CD8-positive, alpha-beta memory T cell (primary cell): ENCODE data around the gene DPH3. TPM values are rescaled to one million over a fixed set of nuclear protein-coding genes. Genes with fewer than 3 reads are reported as not detected.

ENCODE experiments used
- CTCF ChIA-PET: fragments of 350-600 bp; sonication (Branson Sonifier 250); formaldehyde crosslinking; loops from one replicate; lab custom pipeline; 2021; ENCODE audit warnings: antibody characterized with exemption; lab: Charles Lee
- POLR2A ChIA-PET: fragments of 350-600 bp; sonication (Branson Sonifier 250); formaldehyde crosslinking; loops from one replicate; lab custom pipeline; 2021; ENCODE audit warnings: antibody characterized with exemption; lab: Charles Lee
- DNase-seq, 5 donors: peaks; one replicate each; pipeline versions ENCODE4 v3.0.0 to v3.0.0-alpha.2; 2020 to 2022; ENCODE audit warnings: mixed read lengths in 1 of 5
- H3K27ac ChIP-seq: one replicate; pipeline ENCODE4 v1.7.0; 2013; ENCODE audit warnings: low read depth, mild to moderate bottlenecking, low read length, moderate library complexity
- H3K27me3 ChIP-seq: 2 replicates; pipeline ENCODE4 v1.7.0; 2013; ENCODE audit warnings: low read length, mild to moderate bottlenecking; ENCODE audit not compliant: insufficient read depth, poor library complexity, severe bottlenecking
- H3K36me3 ChIP-seq: 2 replicates; pipeline ENCODE4 v1.7.0; 2013; ENCODE audit warnings: mild to moderate bottlenecking, low read length, moderate library complexity; ENCODE audit not compliant: insufficient read depth
- H3K4me1 ChIP-seq: 2 replicates; pipeline ENCODE4 v1.7.0; 2013; ENCODE audit warnings: mild to moderate bottlenecking, low read length, moderate library complexity; ENCODE audit not compliant: insufficient read depth
- H3K4me3 ChIP-seq: 2 replicates; pipeline ENCODE4 v1.7.0; 2013; ENCODE audit warnings: mild to moderate bottlenecking, low read length
- H3K9me3 ChIP-seq: 2 replicates; pipeline ENCODE4 v1.7.0; 2013; ENCODE audit warnings: mild to moderate bottlenecking, low read length
- H3K27ac Mint-ChIP-seq, 8 donors: one replicate each; pipeline ENCODE4 v1.8.0; 2020 to 2021; ENCODE audit warnings: mixed read lengths in 8 of 8, mild to moderate bottlenecking in 6 of 8, inconsistent platforms in 3 of 8, moderate library complexity in 3 of 8
- H3K27me3 Mint-ChIP-seq, 2 donors: one replicate each; pipeline ENCODE4 v1.8.0; 2020 to 2021; ENCODE audit warnings: mixed read lengths in 2 of 2, mild to moderate bottlenecking in 1 of 2, moderate library complexity in 1 of 2
- H3K36me3 Mint-ChIP-seq, 3 donors: one replicate each; pipeline ENCODE4 v1.8.0; 2020 to 2021; ENCODE audit warnings: mixed read lengths in 3 of 3, inconsistent platforms in 1 of 3, mild to moderate bottlenecking in 1 of 3
- H3K4me1 Mint-ChIP-seq, 3 donors: one replicate each; pipeline ENCODE4 v1.8.0; 2020 to 2021; ENCODE audit warnings: mixed read lengths in 3 of 3, inconsistent platforms in 1 of 3, mild to moderate bottlenecking in 1 of 3
- H3K4me3 Mint-ChIP-seq, 7 donors: one replicate each; pipeline ENCODE4 v1.8.0; 2020 to 2021; ENCODE audit warnings: mixed read lengths in 7 of 7, mild to moderate bottlenecking in 6 of 7, moderate library complexity in 4 of 7, inconsistent platforms in 2 of 7
- H3K9me3 Mint-ChIP-seq, 5 donors: one replicate each; pipeline ENCODE4 v1.8.0; 2020 to 2022; ENCODE audit warnings: mixed read lengths in 5 of 5, mild to moderate bottlenecking in 3 of 5, moderate library complexity in 2 of 5, inconsistent platforms in 1 of 5
- polyA plus RNA-seq: library from polyadenylated mRNA; unstranded; fragments of 300-500 nt; fragmentation: Illumina TruSeq; gene quantifications from one replicate; pipeline ENCODE4 v1.2.3, GENCODE V29; 2021
- total RNA-seq, 2 experiments: library from RNA; stranded (reverse); gene quantifications; one replicate each; pipeline ENCODE4 v1.2.3, GENCODE V29; 2021

DPH3 gene
- total and polyA plus RNA-seq, 3 experiments from 2014 or later: 29.9 to 32.8 (median 31.7) TPM

DNA sequence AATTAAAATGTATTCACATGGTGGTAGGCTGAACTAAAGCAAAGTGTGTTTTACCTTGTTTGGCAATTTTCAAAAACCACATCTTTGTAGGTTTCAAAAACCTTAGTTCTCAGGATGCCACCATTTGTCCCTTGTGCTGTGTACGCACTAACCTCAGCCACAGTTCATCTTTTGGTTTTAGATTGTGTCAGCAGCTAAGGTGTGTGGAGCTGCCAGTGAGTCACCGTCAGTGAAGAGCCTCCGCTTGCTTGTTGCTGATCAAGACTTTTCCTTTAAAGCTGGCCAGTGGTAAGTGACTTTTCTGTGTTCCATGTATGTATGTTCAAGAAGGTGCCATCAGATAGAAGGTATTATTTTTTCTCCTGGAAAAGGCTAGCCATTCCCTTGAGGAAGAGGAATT is 21.4 kb upstream of the DPH3 start:
- Histone ChIP-seq H3K27ac (peak overlapping the region; percentile 84), H3K27me3 (no peaks in the 10 kb centered on the region), H3K36me3 (no peaks in the 10 kb centered on the region), H3K4me1 (peaks cover 44% of the 10 kb centered on the region), H3K9me3 (no peaks in the 10 kb centered on the region), H3K4me3 (peak overlapping the region; percentile 93)
- Mint-ChIP-seq H3K9me3 (no peaks in the 10 kb centered on the region), H3K4me3 (peak overlapping the region; percentile 84 to 98 (median 92)), H3K27ac (peak overlapping the region; percentile 85 to 98 (median 94)), H3K4me1 (peaks cover 51 to 72% (median 66%) of the 10 kb centered on the region in 3 donors), H3K36me3 (peaks cover 5 to 29% (median 8%) of the 10 kb centered on the region in 3 donors), H3K27me3 (no peaks in the 10 kb centered on the region)
- CTCF ChIA-PET: interaction anchor here (0.7 to 3.4 kb wide), 14 partner anchors 11 to 264 kb away, joined by 3 to 20 read pairs (median 5); partner anchors contain the start of genes DPH3 and OXNAD1
- POLR2A ChIA-PET: interaction anchor here (0.8 to 2.7 kb wide), 11 partner anchors 9 to 230 kb away, joined by 3 to 19 read pairs (median 5); partner anchors contain the start of genes DPH3 and OXNAD1
- DNase-seq: peak; percentile 34 to 87 (median 83)

DNA sequence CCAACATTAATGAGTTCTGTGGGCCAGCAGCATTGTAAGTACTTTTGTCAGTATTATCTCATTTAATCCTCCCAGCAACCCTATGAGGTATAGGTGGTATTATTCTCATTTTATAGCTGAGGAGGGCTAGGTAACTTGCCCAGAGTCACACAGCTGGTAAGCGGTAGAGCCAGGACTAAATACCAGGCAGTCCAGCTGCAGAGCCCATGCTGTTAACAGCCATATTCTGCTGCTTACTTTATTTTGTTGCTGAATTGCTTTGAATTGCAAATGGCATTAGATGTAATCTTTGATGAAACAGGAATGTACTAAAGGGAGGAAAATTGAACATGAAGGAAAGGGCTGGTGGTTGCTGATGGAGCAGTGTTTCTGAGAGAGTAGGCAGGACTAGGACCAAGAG is 19.9 kb upstream of the DPH3 start:
- DNase-seq: no peak
- Histone ChIP-seq H3K27me3 (no peaks in the 10 kb centered on the region), H3K9me3 (no peaks in the 10 kb centered on the region), H3K4me3 (no peak overlapping the region), H3K36me3 (no peaks in the 10 kb centered on the region), H3K27ac (no peak overlapping the region), H3K4me1 (peaks cover 30% of the 10 kb centered on the region)
- H3K9me3 Mint-ChIP-seq: no peaks in the 10 kb centered on the region
- CTCF ChIA-PET: interaction anchor here (2.8 to 3.4 kb wide), 2 partner anchors 17 to 19 kb away, joined by 19 to 20 read pairs; partner anchors contain the start of genes DPH3 and OXNAD1
- peaks cover 35 to 57% (median 50%) of the 10 kb centered on the region in 3 donors for H3K4me1 Mint-ChIP-seq
- peak overlapping the region; percentile 6 to 98 (median 84) for H3K4me3 Mint-ChIP-seq
- peaks cover 5 to 28% (median 8%) of the 10 kb centered on the region in 3 donors for H3K36me3 Mint-ChIP-seq
- POLR2A ChIA-PET: interaction anchor here (2.7 kb wide), 1 partner anchor 16 kb away, joined by 16 read pairs; no protein-coding TSS in a partner anchor
- H3K27me3 Mint-ChIP-seq: no peaks in the 10 kb centered on the region
- H3K27ac Mint-ChIP-seq: peak overlapping the region; percentile 85 to 98 (median 94)

DNA sequence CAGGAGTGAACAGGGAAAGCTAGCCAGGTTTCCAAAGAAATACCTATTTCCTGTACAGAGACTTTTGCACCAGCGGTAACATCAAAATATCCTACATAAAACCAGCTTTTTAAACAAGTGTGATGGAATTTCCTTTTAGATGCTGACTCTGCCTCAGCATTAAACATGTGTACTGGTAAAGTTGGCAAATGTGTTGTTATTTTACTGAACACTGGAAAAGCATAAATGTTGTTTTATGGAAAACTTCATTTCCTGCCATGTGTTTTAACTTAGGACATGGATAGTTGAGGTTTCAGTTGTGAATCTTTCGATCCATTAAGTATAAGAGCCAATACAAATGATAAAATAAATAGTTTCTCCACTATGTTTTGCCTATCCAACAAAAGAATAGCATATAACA is 15.9 kb upstream of the DPH3 start:
- no peak overlapping the region for H3K27ac Mint-ChIP-seq
- peaks cover 13 to 22% (median 21%) of the 10 kb centered on the region in 3 donors for H3K4me1 Mint-ChIP-seq
- Histone ChIP-seq H3K36me3 (no peaks in the 10 kb centered on the region), H3K4me1 (peaks cover 14% of the 10 kb centered on the region), H3K27me3 (no peaks in the 10 kb centered on the region), H3K27ac (no peak overlapping the region), H3K4me3 (no peak overlapping the region), H3K9me3 (no peaks in the 10 kb centered on the region)
- no peaks in the 10 kb centered on the region for H3K9me3 Mint-ChIP-seq
- H3K36me3 Mint-ChIP-seq: peaks cover 5 to 18% (median 8%) of the 10 kb centered on the region in 3 donors
- no peak overlapping the region for H3K4me3 Mint-ChIP-seq
- ChIA-PET CTCF (interaction anchor here (4.8 kb wide), 1 partner anchor 13 kb away, joined by 21 read pairs; no protein-coding TSS in a partner anchor), POLR2A (no interaction called here)
- no peak for DNase-seq
- H3K27me3 Mint-ChIP-seq: no peaks in the 10 kb centered on the region

DNA sequence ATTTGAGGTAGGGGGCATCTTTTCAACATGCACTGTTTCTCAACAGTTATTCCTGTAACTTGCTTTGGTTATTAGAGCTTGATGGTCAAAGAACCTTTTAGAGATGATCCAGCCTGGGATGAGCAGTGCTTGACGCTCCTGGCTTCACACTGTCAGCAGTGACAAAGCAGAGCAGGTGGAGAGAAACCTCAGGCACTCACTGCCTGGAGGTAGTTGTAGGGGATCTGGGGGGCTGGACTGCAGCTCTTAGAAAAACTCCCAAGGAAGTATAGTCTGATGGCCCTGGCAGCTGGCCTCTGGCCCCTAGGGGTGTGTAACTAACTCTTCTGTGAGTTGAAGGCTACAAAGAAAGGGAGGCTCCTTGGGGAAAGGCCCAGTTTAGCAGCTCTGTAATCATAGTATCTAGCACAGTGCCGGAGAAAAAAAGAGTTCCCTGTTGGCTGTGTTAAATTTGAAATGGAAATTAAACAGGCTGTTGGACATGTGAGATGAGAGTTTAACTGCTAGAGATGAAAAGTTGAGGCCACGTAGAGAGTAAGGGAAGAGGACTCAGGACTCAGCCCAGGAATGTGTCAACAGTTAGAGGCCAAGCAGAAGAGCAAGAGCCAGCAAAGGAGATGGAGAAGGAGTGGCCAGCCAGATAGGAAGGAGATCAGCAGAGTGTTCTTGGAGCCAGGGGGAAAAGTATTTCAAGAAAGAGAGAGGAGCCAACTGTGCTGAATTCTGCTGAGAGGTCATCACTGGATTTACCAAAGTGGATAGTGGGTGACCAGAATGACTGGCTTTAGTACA is 14.5 kb upstream of the DPH3 start:
- no peaks in the 10 kb centered on the region for H3K27me3 ChIP-seq
- Mint-ChIP-seq H3K4me1 (peaks cover 0 to 8% (median 6%) of the 10 kb centered on the region in 3 donors), H3K27ac (no peak overlapping the region), H3K4me3 (no peak overlapping the region), H3K9me3 (no peaks in the 10 kb centered on the region), H3K27me3 (no peaks in the 10 kb centered on the region), H3K36me3 (peaks cover 5 to 29% (median 10%) of the 10 kb centered on the region in 3 donors)
- no peak overlapping the region for H3K4me3 ChIP-seq
- CTCF ChIA-PET: interaction anchor here (4.8 kb wide), 1 partner anchor 11 kb away, joined by 21 read pairs; no protein-coding TSS in a partner anchor
- H3K27ac ChIP-seq: no peak overlapping the region
- POLR2A ChIA-PET: no interaction called here
- no peaks in the 10 kb centered on the region for H3K9me3 ChIP-seq
- H3K4me1 ChIP-seq: no peaks in the 10 kb centered on the region
- no peak for DNase-seq
- no peaks in the 10 kb centered on the region for H3K36me3 ChIP-seq

DNA sequence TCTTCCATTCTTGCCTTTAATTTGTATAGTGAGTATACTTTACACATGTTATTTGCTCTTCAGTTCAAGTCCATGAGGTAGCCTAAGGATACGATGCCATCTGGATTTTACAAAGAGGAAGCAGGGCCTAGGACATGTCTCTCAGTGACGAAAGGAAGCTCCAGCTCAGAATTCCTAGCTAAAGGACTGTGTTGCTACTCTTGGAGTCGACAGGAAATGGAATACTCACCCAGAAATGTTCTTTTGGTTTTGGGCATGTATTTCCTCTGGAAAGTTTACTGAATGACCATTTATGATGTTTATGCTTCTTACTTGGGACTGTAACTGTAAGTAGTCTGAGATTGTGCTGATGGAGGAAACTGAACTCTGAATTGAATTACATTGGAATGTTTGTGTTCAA is 12.7 kb upstream of the DPH3 start:
- ChIA-PET CTCF (interaction anchor here (1.4 to 4.8 kb wide), 2 partner anchors 9 to 12 kb away, joined by 3 to 21 read pairs; no protein-coding TSS in a partner anchor), POLR2A (no interaction called here)
- no peak overlapping the region for H3K27ac ChIP-seq
- H3K9me3 ChIP-seq: no peaks in the 10 kb centered on the region
- no peak overlapping the region for H3K4me3 ChIP-seq
- H3K9me3 Mint-ChIP-seq: no peaks in the 10 kb centered on the region
- H3K27me3 Mint-ChIP-seq: no peaks in the 10 kb centered on the region
- peaks cover 4 to 36% (median 10%) of the 10 kb centered on the region in 3 donors for H3K36me3 Mint-ChIP-seq
- no peaks in the 10 kb centered on the region for H3K4me1 Mint-ChIP-seq
- H3K4me1 ChIP-seq: no peaks in the 10 kb centered on the region
- no peak for DNase-seq
- H3K27me3 ChIP-seq: no peaks in the 10 kb centered on the region
- H3K36me3 ChIP-seq: no peaks in the 10 kb centered on the region
- no peak overlapping the region for H3K27ac Mint-ChIP-seq
- H3K4me3 Mint-ChIP-seq: no peak overlapping the region

DNA sequence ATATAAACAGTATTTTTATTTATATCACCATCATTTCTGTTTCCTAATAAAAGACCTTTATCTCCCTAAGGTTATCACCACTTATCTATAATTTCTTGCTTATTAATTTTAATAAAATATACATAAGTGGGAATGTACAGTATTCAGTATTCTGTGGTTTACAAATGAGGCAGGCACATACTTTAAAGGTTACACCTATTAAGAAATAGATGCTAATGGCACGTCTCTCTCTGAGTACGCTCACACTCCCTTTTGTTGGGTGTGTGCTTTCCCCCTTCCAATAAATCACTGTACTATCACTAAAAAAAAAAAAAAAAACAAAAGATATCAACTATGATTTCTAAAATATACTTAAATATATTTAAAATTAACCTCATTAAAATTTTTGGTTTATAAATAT is 9.1 kb upstream of the DPH3 start:
- H3K27ac ChIP-seq: no peak overlapping the region
- Mint-ChIP-seq H3K4me1 (peaks cover 0 to under 1% (median 0%) of the 10 kb centered on the region in 3 donors), H3K4me3 (no peak overlapping the region), H3K27me3 (no peaks in the 10 kb centered on the region), H3K36me3 (peaks cover 5 to 60% (median 9%) of the 10 kb centered on the region in 3 donors), H3K9me3 (no peaks in the 10 kb centered on the region), H3K27ac (no peak overlapping the region)
- ChIA-PET POLR2A (no interaction called here), CTCF (no interaction called here)
- H3K4me1 ChIP-seq: no peaks in the 10 kb centered on the region
- no peak overlapping the region for H3K4me3 ChIP-seq
- no peaks in the 10 kb centered on the region for H3K36me3 ChIP-seq
- no peaks in the 10 kb centered on the region for H3K9me3 ChIP-seq
- DNase-seq: no peak
- H3K27me3 ChIP-seq: no peaks in the 10 kb centered on the region

DNA sequence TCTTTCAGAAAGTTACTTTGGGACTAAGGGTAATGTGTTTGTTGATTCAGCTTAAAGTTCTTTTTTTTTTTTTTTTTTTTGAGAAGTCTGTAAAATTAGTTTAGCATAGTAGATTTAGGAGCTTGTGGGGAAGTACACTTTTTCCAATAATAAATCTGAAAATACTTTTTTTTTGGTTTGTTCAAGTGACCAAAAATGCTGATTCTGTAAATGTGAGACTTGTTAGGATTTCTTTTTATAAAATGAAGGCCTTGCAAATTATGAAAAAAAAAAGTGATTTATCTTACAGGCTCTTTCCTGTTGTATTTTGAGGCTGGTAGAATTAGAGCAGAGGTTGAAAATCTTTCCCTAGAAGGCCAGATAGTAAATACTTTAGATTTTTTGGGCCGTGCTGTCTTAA is 7.8 kb upstream of the DPH3 start:
- Mint-ChIP-seq H3K27me3 (no peaks in the 10 kb centered on the region), H3K36me3 (peaks cover 5 to 58% (median 6%) of the 10 kb centered on the region in 3 donors), H3K4me1 (peaks cover 3 to 6% (median 4%) of the 10 kb centered on the region in 3 donors), H3K27ac (no peak overlapping the region), H3K4me3 (no peak overlapping the region), H3K9me3 (no peaks in the 10 kb centered on the region)
- Histone ChIP-seq H3K27me3 (no peaks in the 10 kb centered on the region), H3K4me3 (no peak overlapping the region), H3K36me3 (no peaks in the 10 kb centered on the region), H3K27ac (no peak overlapping the region), H3K4me1 (no peaks in the 10 kb centered on the region), H3K9me3 (no peaks in the 10 kb centered on the region)
- CTCF ChIA-PET: interaction anchor here (0.8 to 9.5 kb wide), 7 partner anchors 14 to 278 kb away, joined by 3 to 108 read pairs (median 4); no protein-coding TSS in a partner anchor
- no peak for DNase-seq
- POLR2A ChIA-PET: interaction anchor here (0.7 kb wide), 1 partner anchor 16 kb away, joined by 3 read pairs; no protein-coding TSS in a partner anchor
